GM12891 (cell line): ENCODE results near the gene ARMH2.

Experiments
- PAX5 ChIP-seq: IDR thresholded peaks from 2 replicates; pipeline ENCODE4 v1.6.1; 2011; ENCODE audit warnings: low read length, moderate library complexity, mild to moderate bottlenecking; ENCODE audit not compliant: insufficient read depth, severe bottlenecking
- POLR2A ChIP-seq: IDR thresholded peaks from 2 replicates; pipeline ENCODE4 v1.6.1; 2011; ENCODE audit warnings: low read depth, low read length, control low read depth
- POLR2AphosphoS5 ChIP-seq: IDR thresholded peaks from 2 replicates; pipeline ENCODE4 v1.6.1; 2011; ENCODE audit warnings: low read depth, low read length, control low read depth
- POU2F2 ChIP-seq: IDR thresholded peaks from 2 replicates; pipeline ENCODE4 v1.6.1; 2011; ENCODE audit warnings: low read depth, mild to moderate bottlenecking, control low read depth, low read length, moderate library complexity
- SPI1 ChIP-seq: IDR thresholded peaks from 2 replicates; pipeline ENCODE4 v1.6.1; 2011; ENCODE audit warnings: low read depth, low read length, control low read depth
- TAF1 ChIP-seq: IDR thresholded peaks from 2 replicates; pipeline ENCODE4 v1.6.1; 2011; ENCODE audit warnings: low read depth, low read length, control low read depth

DNA sequence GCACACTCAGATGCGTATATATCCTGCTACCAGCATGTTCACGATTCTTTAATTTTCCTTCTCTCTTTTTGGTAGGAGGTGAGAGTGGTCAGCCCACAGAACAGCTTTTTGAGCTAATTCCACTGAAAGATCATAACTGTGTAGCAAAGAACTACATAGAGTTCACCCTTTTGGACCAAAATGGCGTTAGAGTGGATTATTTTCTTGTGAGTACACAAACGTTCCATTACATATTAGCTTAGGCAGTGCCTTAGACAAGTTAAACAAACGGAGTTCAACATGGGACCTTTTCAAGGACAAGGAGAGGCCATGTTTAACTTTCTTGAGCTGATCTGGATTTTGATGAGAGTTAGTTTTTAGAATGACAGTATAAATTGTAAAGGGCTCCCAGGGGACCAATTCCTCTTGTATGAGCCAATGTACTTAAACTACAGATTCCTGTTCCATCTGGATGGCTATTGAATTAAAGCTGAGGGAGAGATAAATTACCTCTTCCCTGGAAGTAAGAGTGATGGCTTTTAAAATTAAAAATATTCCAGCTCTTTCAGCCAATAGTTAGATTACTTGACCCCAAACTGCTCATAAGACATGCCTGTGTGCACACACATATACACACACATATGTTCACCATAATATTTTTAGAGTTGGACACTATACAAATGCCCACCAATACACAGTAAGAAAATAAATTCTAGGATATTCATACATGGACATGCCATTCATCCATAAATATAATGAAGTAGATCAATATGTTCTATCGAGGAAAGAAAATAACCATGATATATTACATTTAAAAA, 25.6 kb upstream of the ARMH2 start:
- no peak for TF ChIP-seq POLR2A
- TF ChIP-seq POLR2AphosphoS5, result no peak
- TF ChIP-seq POU2F2, result no peak
- no peak for TF ChIP-seq PAX5
- TF ChIP-seq TAF1, result no peak
- no peak for TF ChIP-seq SPI1
